IMR-90 (cell line): ENCODE data around the gene PSMD4. TPM values are rescaled to one million over a fixed set of nuclear protein-coding genes. Genes with fewer than 3 reads are reported as not detected.

Source experiments
- MAFK ChIP-seq: IDR thresholded peaks from 2 replicates; pipeline ENCODE4 v1.6.1; 2012; ENCODE audit warnings: low read depth, low read length, improper control_type of control experiment
- RAD21 ChIP-seq: IDR thresholded peaks from 2 replicates; pipeline ENCODE4 v1.6.1; 2012; ENCODE audit warnings: low read length, improper control_type of control experiment
- RCOR1 ChIP-seq: IDR thresholded peaks from 2 replicates; pipeline ENCODE4 v1.6.1; 2012; ENCODE audit warnings: mild to moderate bottlenecking, low read length, improper control_type of control experiment; ENCODE audit not compliant: insufficient replicate concordance
- polyA plus RNA-seq, 3 experiments: library from polyadenylated mRNA; depleted of rRNA; stranded (reverse); fragments of >200 nt; gene quantifications; 2 replicates each; pipeline ENCODE4 v1.2.3, GENCODE V29; 2012; ENCODE audit warnings: low replicate concordance in 1 of 3
- total RNA-seq: library from RNA; depleted of rRNA; stranded (reverse); fragments of >200 nt; gene quantifications from 2 replicates; pipeline ENCODE4 v1.2.3, GENCODE V29; 2012

Gene PSMD4
- total and polyA plus RNA-seq, 2 of the 4 experiments (the other 2 are of a cell fraction), result 289 to 314 TPM

DNA sequence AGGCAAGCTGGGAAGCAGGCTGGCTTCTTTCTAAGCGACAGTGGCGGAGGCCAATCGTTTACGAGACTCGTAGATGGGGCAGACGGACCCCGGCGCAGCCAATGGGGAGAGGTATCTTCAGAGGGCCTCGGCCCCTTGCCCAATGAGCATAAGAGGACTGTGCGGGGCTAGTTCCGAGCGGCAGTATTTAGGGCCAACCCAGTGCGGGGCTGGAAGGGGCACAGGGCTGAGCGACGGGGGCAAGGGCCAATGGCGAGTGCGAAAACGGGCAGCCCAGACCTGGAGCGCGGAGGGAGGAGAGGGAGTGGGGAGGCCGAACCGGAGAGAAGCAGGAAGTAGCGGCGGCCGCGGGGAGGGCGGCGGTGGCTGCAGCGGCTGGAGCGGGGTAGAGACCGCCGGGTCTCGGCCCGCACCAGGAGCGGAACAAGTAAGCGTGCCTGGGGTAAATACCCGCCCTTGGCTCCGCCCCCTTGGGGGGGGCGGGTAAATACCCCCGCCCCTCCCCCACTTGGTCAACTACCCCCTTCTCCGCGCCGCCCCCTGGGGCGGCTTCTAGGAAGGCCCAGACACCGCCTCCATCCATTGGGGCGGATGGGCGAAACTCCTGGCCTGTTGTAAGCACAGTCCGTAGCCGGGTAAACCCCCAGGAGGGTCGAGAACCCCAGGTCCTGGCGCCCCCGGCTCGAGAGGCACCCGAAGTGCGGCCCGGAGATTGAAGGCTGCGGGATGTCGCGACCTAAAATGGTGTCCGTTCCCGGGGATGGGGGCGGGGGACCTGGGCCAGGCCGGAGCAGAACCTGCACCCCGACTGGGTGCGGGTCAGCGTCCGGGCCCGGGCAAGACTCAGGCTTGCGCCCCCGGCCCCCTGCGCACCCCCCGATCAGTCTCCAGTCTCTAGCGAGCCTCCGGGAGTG lies 27.7 kb downstream of the PSMD4 start, which contains the start of gene ZNF687 (continued):
- no peak for TF ChIP-seq MAFK
- no peak for TF ChIP-seq RAD21
- no peak for TF ChIP-seq RCOR1
